C4-2B (cell line): Measurements from ENCODE around the gene DCAF6.

ENCODE experiments used
- H3K27ac ChIP-seq: fragments of 450-650 bp; 2 replicates; pipeline ENCODE4 v1.5.1; 2017
- ZFX ChIP-seq: fragments of 450-650 bp; IDR thresholded peaks from 2 replicates; pipeline ENCODE4 v1.6.1; 2017
- TF ChIP-seq, protein P1 (sequence below): fragments of 450-650 bp; conservative IDR thresholded peaks from 2 replicates; pipeline ENCODE4 v1.5.1; 2017; ENCODE audit warnings: mild to moderate bottlenecking

DCAF6 gene

DNA sequence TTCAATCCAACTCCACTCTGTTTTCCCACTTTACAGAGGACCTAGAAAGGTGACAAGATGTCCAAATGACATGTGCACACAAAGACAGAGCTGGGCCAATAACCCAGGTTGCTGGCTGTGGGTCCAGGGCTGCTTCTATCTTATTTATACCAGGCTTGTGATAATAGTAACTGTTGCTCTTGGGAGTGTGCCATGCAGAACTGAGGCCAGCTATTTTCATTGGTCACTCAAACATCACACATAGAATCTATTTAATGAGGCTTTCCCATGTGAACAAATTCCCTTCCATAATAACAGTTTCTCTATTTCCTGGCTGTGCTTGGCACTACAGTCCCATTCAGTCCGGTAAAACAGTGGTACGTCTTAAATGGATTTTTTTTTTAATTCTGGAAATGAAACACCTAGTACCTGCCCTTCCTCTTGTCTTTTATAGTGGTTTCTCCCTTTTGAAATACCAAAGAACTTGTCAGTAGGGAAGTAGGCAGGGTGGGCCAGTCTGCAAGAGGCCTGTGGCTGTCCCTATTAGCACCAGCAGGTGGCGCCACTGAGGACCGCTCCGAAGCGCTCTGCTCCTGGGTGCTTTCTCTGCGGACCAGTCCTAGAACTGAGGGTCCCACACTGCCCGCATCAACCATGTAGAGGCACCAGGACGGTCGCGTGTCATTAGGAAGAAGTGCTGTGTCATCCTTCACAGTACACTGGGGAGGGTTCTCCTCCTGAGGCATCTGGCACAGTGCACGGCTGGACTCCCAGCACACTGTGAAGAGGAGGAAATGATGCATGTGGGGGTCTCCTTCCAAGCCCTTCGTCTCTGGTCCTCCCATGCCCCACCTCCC lies 148.1 kb downstream of the DCAF6 start:
- TF ChIP-seq, protein P1, sequence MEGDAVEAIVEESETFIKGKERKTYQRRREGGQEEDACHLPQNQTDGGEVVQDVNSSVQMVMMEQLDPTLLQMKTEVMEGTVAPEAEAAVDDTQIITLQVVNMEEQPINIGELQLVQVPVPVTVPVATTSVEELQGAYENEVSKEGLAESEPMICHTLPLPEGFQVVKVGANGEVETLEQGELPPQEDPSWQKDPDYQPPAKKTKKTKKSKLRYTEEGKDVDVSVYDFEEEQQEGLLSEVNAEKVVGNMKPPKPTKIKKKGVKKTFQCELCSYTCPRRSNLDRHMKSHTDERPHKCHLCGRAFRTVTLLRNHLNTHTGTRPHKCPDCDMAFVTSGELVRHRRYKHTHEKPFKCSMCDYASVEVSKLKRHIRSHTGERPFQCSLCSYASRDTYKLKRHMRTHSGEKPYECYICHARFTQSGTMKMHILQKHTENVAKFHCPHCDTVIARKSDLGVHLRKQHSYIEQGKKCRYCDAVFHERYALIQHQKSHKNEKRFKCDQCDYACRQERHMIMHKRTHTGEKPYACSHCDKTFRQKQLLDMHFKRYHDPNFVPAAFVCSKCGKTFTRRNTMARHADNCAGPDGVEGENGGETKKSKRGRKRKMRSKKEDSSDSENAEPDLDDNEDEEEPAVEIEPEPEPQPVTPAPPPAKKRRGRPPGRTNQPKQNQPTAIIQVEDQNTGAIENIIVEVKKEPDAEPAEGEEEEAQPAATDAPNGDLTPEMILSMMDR = peak; percentile 97
- no peak for TF ChIP-seq ZFX

DNA sequence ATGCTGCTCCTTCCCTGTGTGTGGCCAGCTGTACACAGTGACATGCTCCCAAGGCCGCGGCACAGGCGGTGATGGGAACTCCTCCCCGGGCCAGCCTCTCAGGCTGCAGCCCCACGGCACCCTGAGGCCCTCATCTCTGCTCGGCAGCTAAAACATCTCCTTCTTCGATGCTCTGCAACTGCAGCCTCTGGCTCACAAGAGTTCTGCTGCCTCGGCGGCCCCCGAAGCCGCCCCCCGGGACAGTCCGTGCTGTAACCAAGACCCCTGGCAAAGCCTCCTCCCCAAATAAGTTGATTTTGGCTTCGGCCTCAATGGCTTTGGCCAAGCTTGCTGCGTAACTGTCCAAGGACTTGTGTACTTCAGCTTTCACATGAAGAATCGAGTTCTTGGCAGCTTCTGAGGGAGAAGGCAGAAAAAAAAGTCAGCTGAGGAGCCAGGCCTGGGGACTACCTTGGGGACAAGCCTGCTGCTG lies 149.0 kb downstream of the DCAF6 start:
- TF ChIP-seq ZFX = no peak
- TF ChIP-seq, protein P1 = no peak
- H3K27ac ChIP-seq = no peak overlapping the region

More for the DNA sequence above, 148.1 kb downstream of the DCAF6 start:
- no peak overlapping the region for H3K27ac ChIP-seq

DNA sequence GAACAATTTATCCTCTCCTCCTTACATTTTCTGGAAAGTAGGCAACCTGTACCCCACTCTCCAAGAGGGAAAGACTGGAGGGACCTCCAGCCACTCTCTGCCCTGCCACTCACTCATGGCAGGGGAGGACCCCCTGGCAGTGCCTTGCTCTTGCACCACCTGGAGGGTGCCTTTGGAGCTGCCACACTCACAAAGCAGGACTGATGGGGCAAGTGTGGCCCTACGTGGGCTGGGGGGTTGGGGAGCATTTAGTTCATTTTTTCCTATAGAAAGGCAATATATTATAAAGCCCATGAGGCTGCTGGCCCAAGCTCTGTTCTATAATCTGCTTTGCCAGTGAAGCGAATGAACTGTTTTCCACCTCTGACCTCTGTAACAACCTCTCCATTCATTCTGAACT lies 150.0 kb downstream of the DCAF6 start:
- TF ChIP-seq, protein P1 = no peak
- TF ChIP-seq ZFX = no peak

DNA sequence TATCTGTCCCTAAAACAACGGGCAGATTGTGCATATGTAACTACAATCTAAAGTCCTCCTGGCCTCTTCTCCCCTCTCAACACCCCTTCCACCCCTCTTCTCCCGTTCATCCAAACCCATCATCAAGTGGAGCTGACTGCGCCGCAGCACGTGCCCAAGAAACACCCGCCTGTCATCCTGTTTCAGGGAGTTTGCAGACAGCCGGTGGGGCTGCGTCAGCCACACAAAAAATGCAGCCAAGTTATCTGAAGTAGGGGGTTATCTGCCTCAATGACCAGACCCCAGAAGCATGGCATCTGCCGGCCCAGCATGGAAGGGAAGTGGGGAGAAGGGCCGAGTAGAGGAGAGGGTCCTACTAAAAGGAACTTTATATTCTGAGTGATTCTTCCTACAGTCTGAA lies 151.2 kb downstream of the DCAF6 start:
- TF ChIP-seq, protein P1 = no peak
- no peak for TF ChIP-seq ZFX
- H3K27ac ChIP-seq = no peak overlapping the region

More for the DNA sequence above, 150.0 kb downstream of the DCAF6 start:
- H3K27ac ChIP-seq = no peak overlapping the region

DNA sequence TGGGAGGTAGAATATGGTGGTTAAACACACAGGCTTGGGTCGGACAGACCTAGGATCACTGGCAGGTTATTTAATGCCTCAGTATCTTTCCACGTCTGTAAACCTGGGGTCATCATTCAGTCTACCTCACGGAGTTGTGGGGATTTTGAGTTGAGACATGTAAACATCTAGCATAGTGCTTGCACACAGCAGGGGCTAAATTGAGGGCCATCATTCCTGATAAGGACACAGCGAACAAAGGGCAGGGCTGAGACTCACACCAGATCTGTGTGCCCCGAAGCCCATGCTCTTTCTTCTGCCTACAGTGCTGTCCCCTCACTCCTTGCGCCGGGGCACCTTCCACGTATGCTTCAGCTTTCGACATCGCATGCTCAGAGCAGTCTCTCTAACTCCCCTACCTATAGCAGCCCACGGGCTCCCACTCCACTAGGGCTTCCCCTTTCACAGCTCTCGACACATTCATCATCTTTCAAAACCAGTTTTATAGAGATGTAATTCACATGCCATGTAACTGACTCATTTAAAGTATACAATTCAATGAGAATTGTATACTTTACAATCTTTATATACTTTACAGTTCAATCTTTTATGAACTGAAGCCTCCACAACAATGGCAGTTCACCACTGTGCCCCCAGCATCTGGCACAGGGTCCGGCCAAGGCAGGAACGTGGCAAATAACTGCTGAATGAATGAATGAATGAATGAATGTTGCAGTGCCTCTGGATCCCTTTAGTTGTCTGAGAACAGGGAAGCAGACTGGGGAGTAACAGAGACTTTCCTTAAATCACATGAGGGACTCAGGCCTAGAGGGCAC lies 152.2 kb downstream of the DCAF6 start:
- H3K27ac ChIP-seq = no peak overlapping the region
- TF ChIP-seq ZFX = no peak
- TF ChIP-seq, protein P1 = no peak

DNA sequence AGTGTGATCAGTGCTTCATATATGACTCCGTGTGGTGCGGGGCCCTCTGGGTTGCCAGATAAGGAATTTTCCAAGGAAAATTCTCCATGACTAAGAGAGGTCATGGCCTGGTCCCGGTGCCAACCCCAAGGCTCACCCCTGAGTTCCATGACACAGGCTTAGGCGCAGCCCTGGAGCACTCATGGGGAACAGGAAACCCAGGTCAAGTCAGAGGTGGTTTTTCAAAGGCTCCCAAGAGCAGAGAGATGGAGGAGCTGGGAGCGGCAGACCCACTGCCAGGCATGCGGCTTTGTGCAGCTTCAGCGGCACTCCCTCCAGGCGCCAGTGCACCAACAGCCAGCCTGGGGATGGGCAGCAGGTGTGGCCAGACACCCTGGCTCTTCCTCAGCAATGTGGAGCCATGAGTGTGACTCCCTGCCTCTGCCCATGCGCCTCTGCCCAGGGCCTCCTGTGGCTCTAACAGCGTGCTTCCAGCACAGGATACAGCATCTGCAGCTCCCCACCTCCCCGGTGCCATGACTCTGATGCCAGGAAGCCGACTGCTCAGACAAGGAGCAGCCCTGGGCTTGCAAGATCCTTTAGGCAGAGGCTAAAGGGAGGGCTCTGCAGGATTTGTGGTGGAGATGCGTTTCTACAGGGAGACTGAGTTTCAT lies 153.0 kb downstream of the DCAF6 start:
- no peak overlapping the region for H3K27ac ChIP-seq
- TF ChIP-seq, protein P1 = no peak
- no peak for TF ChIP-seq ZFX
